Suprapubic skin (tissue), 3 donors: Measurements from ENCODE around the gene ZNF638.

Experiments
- POLR2AphosphoS5 ChIP-seq, 3 donors: sonication (generic); formaldehyde crosslinking; IDR thresholded peaks; one replicate each; pipeline ENCODE4 v1.6.1; 2017; ENCODE audit warnings: antibody characterized with exemption in 3 of 3
- TF ChIP-seq, protein P1 (sequence below), 2 donors: fragments of 200-600 bp in 1 of 2; fragments of 450-650 bp in 1 of 2; sonication (generic) in 1 of 2; IDR thresholded peaks; one replicate each; pipeline ENCODE4 v1.5.1; 2016 to 2019; ENCODE audit warnings: antibody characterized with exemption in 2 of 2, mild to moderate bottlenecking in 1 of 2, moderate library complexity in 1 of 2

GRCh38 chr2:71385012-71385411, 53.4 kb downstream of the ZNF638 start:
- TF ChIP-seq, protein P1, sequence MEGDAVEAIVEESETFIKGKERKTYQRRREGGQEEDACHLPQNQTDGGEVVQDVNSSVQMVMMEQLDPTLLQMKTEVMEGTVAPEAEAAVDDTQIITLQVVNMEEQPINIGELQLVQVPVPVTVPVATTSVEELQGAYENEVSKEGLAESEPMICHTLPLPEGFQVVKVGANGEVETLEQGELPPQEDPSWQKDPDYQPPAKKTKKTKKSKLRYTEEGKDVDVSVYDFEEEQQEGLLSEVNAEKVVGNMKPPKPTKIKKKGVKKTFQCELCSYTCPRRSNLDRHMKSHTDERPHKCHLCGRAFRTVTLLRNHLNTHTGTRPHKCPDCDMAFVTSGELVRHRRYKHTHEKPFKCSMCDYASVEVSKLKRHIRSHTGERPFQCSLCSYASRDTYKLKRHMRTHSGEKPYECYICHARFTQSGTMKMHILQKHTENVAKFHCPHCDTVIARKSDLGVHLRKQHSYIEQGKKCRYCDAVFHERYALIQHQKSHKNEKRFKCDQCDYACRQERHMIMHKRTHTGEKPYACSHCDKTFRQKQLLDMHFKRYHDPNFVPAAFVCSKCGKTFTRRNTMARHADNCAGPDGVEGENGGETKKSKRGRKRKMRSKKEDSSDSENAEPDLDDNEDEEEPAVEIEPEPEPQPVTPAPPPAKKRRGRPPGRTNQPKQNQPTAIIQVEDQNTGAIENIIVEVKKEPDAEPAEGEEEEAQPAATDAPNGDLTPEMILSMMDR (IDR thresholded peaks at IDR 0.05): no peak
- TF ChIP-seq POLR2AphosphoS5 (IDR thresholded peaks at IDR 0.05): no peak
